ENCODE results near the gene LNP1.

DNA sequence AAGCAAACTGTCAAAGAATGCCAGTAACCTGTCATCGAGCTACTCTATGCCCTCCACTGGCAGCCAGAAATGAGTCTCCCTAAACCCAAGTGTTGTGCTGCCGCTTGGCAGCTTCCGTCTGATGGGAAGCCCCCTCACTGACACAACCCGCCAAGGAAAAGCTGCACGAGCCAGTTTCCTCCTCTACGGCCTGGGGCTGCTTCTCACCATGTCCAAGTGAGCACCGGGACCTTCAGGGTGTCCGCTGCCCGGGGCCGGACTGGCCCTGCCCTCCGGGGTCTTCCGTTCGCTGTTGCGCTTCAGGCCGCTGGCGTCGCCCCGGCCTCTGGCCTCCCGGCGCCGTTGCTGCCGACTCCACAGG lies 940 bp upstream of the LNP1 start:
- TF ChIP-seq, protein P1, sequence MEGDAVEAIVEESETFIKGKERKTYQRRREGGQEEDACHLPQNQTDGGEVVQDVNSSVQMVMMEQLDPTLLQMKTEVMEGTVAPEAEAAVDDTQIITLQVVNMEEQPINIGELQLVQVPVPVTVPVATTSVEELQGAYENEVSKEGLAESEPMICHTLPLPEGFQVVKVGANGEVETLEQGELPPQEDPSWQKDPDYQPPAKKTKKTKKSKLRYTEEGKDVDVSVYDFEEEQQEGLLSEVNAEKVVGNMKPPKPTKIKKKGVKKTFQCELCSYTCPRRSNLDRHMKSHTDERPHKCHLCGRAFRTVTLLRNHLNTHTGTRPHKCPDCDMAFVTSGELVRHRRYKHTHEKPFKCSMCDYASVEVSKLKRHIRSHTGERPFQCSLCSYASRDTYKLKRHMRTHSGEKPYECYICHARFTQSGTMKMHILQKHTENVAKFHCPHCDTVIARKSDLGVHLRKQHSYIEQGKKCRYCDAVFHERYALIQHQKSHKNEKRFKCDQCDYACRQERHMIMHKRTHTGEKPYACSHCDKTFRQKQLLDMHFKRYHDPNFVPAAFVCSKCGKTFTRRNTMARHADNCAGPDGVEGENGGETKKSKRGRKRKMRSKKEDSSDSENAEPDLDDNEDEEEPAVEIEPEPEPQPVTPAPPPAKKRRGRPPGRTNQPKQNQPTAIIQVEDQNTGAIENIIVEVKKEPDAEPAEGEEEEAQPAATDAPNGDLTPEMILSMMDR (IDR thresholded peaks at IDR 0.05), result no peak
- no peak for TF ChIP-seq POLR2AphosphoS5 (IDR thresholded peaks at IDR 0.05)
- no peak for TF ChIP-seq POLR2A (IDR thresholded peaks at IDR 0.05)
